Measurements from ENCODE around the gene PAGR1. TPM values are rescaled to one million over a fixed set of nuclear protein-coding genes. Genes with fewer than 3 reads are reported as not detected.
"Not testable (repeated sequence)": the region's sequence is repeated elsewhere in the genome, so short reads cannot be mapped to it uniquely, and the experiment has no call there.

Gene PAGR1
- total RNA-seq, 1 experiment from 2014 or later = 32.0 TPM

DNA sequence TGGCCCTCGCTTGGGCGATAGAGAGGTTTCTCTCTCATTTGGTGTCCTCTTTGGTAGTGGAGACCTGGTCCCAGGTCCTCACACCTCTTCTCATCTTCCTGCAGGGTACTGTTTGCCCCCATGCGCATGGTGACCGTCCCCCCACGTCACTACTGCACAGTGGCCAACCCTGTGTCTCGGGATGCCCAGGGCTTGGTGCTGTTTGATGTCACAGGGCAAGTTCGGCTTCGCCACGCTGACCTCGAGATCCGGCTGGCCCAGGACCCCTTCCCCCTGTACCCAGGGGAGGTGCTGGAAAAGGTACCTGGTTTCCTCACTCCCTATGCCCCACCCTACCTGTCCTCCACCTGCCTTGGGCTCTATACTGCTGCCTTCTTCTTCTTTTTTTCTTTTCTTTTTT lies 14.8 kb downstream of the PAGR1 start:
- Mint-ChIP-seq H3K4me1 (ENCODE audit: low read depth, unreplicated experiment) (peaks cover 13% of the 10 kb centered on the region), H3K4me3 (ENCODE audit: low read depth, unreplicated experiment) (no peak overlapping the region), H3K36me3 (ENCODE audit: insufficient read depth, unreplicated experiment) (peaks cover 55% of the 10 kb centered on the region), H3K9me3 (ENCODE audit: low read depth, unreplicated experiment) (no peaks in the 10 kb centered on the region), H3K27me3 (ENCODE audit: unreplicated experiment) (no peaks in the 10 kb centered on the region), H3K27ac (ENCODE audit: unreplicated experiment) (no peak overlapping the region)
- intact Hi-C loops (cut with micrococcal nuclease; ENCODE audit: unreplicated experiment) = no loop called here
- DNase-seq = no peak
- TF ChIP-seq CTCF (IDR thresholded peaks at IDR 0.05; ENCODE audit: unreplicated experiment) = no peak
- BruUV-seq (replicated peaks) = no TSS peak
- CTCF ChIA-PET = no interaction called here

DNA sequence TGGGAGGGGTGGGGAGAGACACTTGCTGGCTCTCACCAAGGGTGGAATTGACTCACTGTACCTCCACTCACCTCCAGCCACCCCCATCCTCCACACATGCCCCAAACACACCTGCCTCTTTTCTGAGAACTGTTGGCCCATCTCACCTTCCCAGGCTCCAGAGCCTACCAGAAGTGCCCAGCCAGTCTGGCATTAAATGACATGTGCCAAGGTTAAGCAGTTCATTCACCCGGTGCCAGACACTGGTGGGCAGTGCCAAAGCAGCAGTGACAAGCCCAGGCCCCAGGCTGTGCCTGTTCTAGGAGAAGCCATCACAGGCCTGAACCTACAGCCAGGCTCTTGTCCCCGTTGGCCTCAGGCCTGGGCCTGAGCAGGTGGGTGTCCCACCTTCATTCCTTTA lies 15.5 kb downstream of the PAGR1 start:
- H3K9me3 Mint-ChIP-seq (ENCODE audit: low read depth, unreplicated experiment) = no peaks in the 10 kb centered on the region
- H3K4me3 Mint-ChIP-seq (ENCODE audit: low read depth, unreplicated experiment) = no peak overlapping the region
- intact Hi-C loops (cut with micrococcal nuclease; ENCODE audit: unreplicated experiment) = no loop called here
- peaks cover 8% of the 10 kb centered on the region for H3K4me1 Mint-ChIP-seq (ENCODE audit: low read depth, unreplicated experiment)
- DNase-seq = no peak
- no peaks in the 10 kb centered on the region for H3K27me3 Mint-ChIP-seq (ENCODE audit: unreplicated experiment)
- no peak overlapping the region for H3K27ac Mint-ChIP-seq (ENCODE audit: unreplicated experiment)
- CTCF ChIA-PET = no interaction called here
- H3K36me3 Mint-ChIP-seq (ENCODE audit: insufficient read depth, unreplicated experiment) = peaks cover 55% of the 10 kb centered on the region
- BruUV-seq (replicated peaks) = no TSS peak
- no peak for TF ChIP-seq CTCF (IDR thresholded peaks at IDR 0.05; ENCODE audit: unreplicated experiment)

GRCh38 chr16:29833219-29833618 lies 17.3 kb downstream of the PAGR1 start:
- intact Hi-C loops (cut with micrococcal nuclease; ENCODE audit: unreplicated experiment); BruUV-seq (replicated peaks); H3K27ac Mint-ChIP-seq (ENCODE audit: unreplicated experiment); H3K4me3 Mint-ChIP-seq (ENCODE audit: low read depth, unreplicated experiment); CTCF ChIA-PET; H3K9me3 Mint-ChIP-seq (ENCODE audit: low read depth, unreplicated experiment); H3K4me1 Mint-ChIP-seq (ENCODE audit: low read depth, unreplicated experiment); DNase-seq; H3K27me3 Mint-ChIP-seq (ENCODE audit: unreplicated experiment): not testable (repeated sequence)
- peaks cover 60% of the 10 kb centered on the region for H3K36me3 Mint-ChIP-seq (ENCODE audit: insufficient read depth, unreplicated experiment)

DNA sequence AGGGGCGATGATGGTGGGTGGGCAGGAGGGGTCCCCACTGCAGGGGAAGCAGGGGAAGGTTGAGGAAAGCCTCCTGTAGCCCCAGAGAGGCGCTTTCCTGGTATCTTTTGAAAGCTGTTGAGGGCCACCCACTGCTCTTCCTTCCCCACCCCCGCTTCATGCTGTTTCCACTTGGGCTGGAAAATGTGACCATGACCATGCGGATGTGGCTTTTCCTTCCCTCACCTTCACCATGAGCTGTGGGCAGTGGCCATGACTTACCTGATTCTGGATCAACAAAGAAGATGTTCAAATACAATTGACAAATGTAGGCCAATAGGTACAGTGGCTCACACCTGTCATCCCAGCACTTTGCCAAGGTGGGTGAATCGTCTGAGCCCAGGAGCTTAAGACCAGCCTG lies 18.1 kb downstream of the PAGR1 start:
- Mint-ChIP-seq H3K27ac (ENCODE audit: unreplicated experiment) (no peak overlapping the region), H3K27me3 (ENCODE audit: unreplicated experiment) (no peaks in the 10 kb centered on the region), H3K36me3 (ENCODE audit: insufficient read depth, unreplicated experiment) (peaks cover 67% of the 10 kb centered on the region), H3K9me3 (ENCODE audit: low read depth, unreplicated experiment) (no peaks in the 10 kb centered on the region), H3K4me1 (ENCODE audit: low read depth, unreplicated experiment) (no peaks in the 10 kb centered on the region), H3K4me3 (ENCODE audit: low read depth, unreplicated experiment) (no peak overlapping the region)
- no peak for TF ChIP-seq CTCF (IDR thresholded peaks at IDR 0.05; ENCODE audit: unreplicated experiment)
- CTCF ChIA-PET = interaction anchor here (0.6 to 1.2 kb wide), 2 partner anchors 14 to 214 kb away, joined by 3 to 4 read pairs; no protein-coding TSS in a partner anchor
- DNase-seq = no peak
- intact Hi-C loops (cut with micrococcal nuclease; ENCODE audit: unreplicated experiment) = no loop called here
- no TSS peak for BruUV-seq (replicated peaks)

DNA sequence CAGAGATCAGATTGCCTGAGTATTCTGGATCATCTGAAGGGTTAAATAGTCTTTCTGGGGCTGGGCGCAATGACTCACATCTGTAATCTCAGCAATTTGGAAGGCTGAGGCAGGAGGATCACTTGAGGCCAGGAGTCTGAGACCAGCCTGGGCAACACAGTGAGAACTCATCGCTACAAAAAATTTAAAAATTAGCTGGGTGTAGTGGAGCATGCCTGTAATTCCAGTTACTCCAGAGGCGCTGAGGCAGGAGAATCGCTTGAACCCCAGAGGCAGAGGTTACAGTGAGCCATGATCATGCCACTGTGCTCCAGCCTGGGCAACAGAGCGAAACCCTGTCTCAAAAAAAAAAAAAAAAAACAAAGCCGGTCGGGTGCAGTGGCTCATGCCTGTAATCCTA lies 20.0 kb downstream of the PAGR1 start:
- no peak for DNase-seq
- CTCF ChIA-PET = interaction anchor here (0.7 to 1.1 kb wide), 3 partner anchors 9 to 109 kb away, joined by 3 to 4 read pairs (median 3); no protein-coding TSS in a partner anchor
- H3K27me3 Mint-ChIP-seq (ENCODE audit: unreplicated experiment) = no peaks in the 10 kb centered on the region
- H3K9me3 Mint-ChIP-seq (ENCODE audit: low read depth, unreplicated experiment) = no peaks in the 10 kb centered on the region
- no peak overlapping the region for H3K27ac Mint-ChIP-seq (ENCODE audit: unreplicated experiment)
- no peak for TF ChIP-seq CTCF (IDR thresholded peaks at IDR 0.05; ENCODE audit: unreplicated experiment)
- intact Hi-C loops (cut with micrococcal nuclease; ENCODE audit: unreplicated experiment) = no loop called here
- H3K36me3 Mint-ChIP-seq (ENCODE audit: insufficient read depth, unreplicated experiment) = peaks cover 80% of the 10 kb centered on the region
- BruUV-seq (replicated peaks) = no TSS peak
- H3K4me3 Mint-ChIP-seq (ENCODE audit: low read depth, unreplicated experiment) = no peak overlapping the region
- H3K4me1 Mint-ChIP-seq (ENCODE audit: low read depth, unreplicated experiment) = no peaks in the 10 kb centered on the region
